Uterus (tissue), 2 donors: ENCODE data around the gene WWC1.

Experiments
- CTCF ChIP-seq, 4 experiments: fragments of 200-600 bp in 2 of 4; fragments of 450-650 bp in 2 of 4; sonication (generic) in 2 of 4; IDR thresholded peaks; one replicate each; pipeline ENCODE4 v1.5.1; 2016 to 2019; ENCODE audit warnings: antibody characterized with exemption in 4 of 4, mild to moderate bottlenecking in 2 of 4, moderate library complexity in 1 of 4
- POLR2A ChIP-seq, 2 donors: fragments of 450-650 bp; IDR thresholded peaks; one replicate each; pipeline ENCODE4 v1.6.1; 2016; ENCODE audit warnings: antibody characterized with exemption in 2 of 2, mild to moderate bottlenecking in 1 of 2, moderate library complexity in 1 of 2

- no peak for TF ChIP-seq CTCF (IDR thresholded peaks at IDR 0.05)
- no peak for TF ChIP-seq POLR2A (IDR thresholded peaks at IDR 0.05)
Observed at GRCh38 chr5:168426007-168426863, 134.8 kb downstream of the WWC1 start.
